Right cardiac atrium (tissue), 5 donors: ENCODE data around the gene SLC36A3. TPM values are rescaled to one million over a fixed set of nuclear protein-coding genes. Genes with fewer than 3 reads are reported as not detected.
"Not testable (repeated sequence)": the region's sequence is repeated elsewhere in the genome, so short reads cannot be mapped to it uniquely, and the experiment has no call there.

ENCODE experiments used
- ATAC-seq, 2 donors: fragments of 200-7000 bp; cut with Tn5 transposase; one replicate each; pipeline versions ENCODE4 v1.8.0 to v1.9.1; 2020; ENCODE audit warnings: moderate library complexity in 2 of 2, mild to moderate bottlenecking in 1 of 2
- DNase-seq, 3 donors: peaks; one replicate each; pipeline ENCODE4 v3.0.0-alpha.2; 2020
- H3K27ac ChIP-seq: one replicate; pipeline ENCODE4 v1.5.1; 2013; ENCODE audit warnings: mild to moderate bottlenecking, low read length, control low read depth, moderate library complexity
- H3K27me3 ChIP-seq: one replicate; pipeline ENCODE4 v1.6.1; 2013; ENCODE audit not compliant: control insufficient read depth, insufficient read depth
- H3K4me1 ChIP-seq: one replicate; pipeline ENCODE4 v1.6.1; 2013; ENCODE audit warnings: low read length; ENCODE audit not compliant: control insufficient read depth, insufficient read depth
- H3K4me3 ChIP-seq: one replicate; pipeline ENCODE4 v1.5.1; 2013; ENCODE audit warnings: low read length, control low read depth
- H3K9me3 ChIP-seq: one replicate; pipeline ENCODE4 v1.6.1; 2013; ENCODE audit warnings: low read length; ENCODE audit not compliant: control insufficient read depth
- WGBS: extraction: QIAGEN DNeasy Blood & Tissue Kit; methylation state at CpG from one replicate; pipeline ENCODE4 v1.1.7; 2013; 5-methylcytosine and 5-hydroxymethylcytosine counted together
- intact Hi-C, 4 donors: fragments of 100-400 bp; cut with DNase I; formaldehyde crosslinking; loops; one replicate each; pipeline versions ENCODE4 v1.11.0 to v1.14.0; 2022 to 2023
- polyA plus RNA-seq: library from polyadenylated mRNA; stranded (reverse); fragments of 200-250 nt; gene quantifications from one replicate; pipeline ENCODE4 v1.2.3, GENCODE V29; 2013
- total RNA-seq, 4 donors: library from RNA; stranded (reverse); fragmentation: NEBNext Ultra II Directional; extraction: Animal tissue kit (Norgen Biotek cat#: 25700); gene quantifications; one replicate each; pipeline ENCODE4 v1.2.1, GENCODE V29; 2021
- donor health status: healthy with polysubstance abuse.
- donor health status: DM: no; HTN: yes; CAD: no.
- donor health status: DM: no; HTN: no; CAD: no.
- donor health status: DM: no; HTN: yes; CAD: no; lungs with severe emphysema.
- donor health status: DM: yes; HTN: yes; CAD: no.

The SLC36A3 gene
- total and polyA plus RNA-seq, 5 donors, result not detected

- no peak overlapping the region for H3K27ac ChIP-seq
- intact Hi-C loops, result no loop called here
- H3K9me3 ChIP-seq, result no peaks in the 10 kb centered on the region
- no peaks in the 10 kb centered on the region for H3K27me3 ChIP-seq
- DNase-seq (no peak), ATAC-seq (no peak)
- H3K4me3 ChIP-seq, result no peak overlapping the region
- peaks cover 5% of the 10 kb centered on the region for H3K4me1 ChIP-seq
- 79% methylated on average over 10 of the region's 10 CpGs for WGBS
Observed at GRCh38 chr5:151250346-151251000, 53.1 kb downstream of the SLC36A3 start.

DNA sequence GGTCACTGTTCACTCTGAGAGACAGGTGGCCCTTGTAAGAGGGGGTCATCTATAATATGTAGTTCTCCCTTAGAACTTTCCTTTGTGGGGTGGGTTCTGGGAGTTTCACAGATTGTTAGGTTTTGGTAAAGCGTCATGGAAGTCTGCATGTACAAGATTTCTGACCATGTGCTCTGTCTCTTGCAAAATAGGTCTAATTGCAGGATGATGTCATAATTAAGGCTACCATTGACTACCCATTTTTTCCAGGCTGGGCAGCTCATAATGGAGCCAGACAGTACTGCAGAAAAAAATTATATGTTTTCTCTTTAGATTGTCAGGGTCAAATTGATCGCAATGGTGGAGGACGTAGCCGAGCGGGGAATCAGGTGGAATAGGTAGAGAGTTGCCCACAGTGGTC, 54.3 kb downstream of the SLC36A3 start:
- DNase-seq, result no peak
- intact Hi-C loops, result no loop called here
- WGBS, result 98% methylated on average over 5 of the region's 5 CpGs
- Histone ChIP-seq H3K27me3 (no peaks in the 10 kb centered on the region), H3K4me1 (peaks cover 4% of the 10 kb centered on the region), H3K4me3 (no peak overlapping the region), H3K9me3 (no peaks in the 10 kb centered on the region), H3K27ac (no peak overlapping the region)
- no peak for ATAC-seq

DNA sequence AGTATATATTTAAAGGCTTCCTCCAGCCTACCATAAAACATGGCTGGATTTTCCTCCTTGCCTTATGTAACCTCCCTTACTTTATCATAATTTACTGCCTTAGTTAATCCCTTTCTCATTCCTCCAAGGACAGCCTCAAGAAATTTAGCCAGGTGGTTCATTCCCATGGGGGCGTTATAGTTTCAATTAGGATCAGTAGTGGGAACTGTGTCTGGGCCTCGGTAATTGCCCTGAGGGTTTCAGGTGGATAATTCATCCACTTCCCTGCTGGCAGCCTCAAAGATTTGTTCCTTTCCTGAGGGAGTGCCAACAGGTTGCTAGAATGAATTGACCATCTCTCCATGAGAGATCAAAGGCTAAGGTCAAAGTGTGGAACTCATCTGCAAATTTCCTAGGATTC, 54.9 kb downstream of the SLC36A3 start:
- no peak for DNase-seq
- H3K27me3 ChIP-seq, result no peaks in the 10 kb centered on the region
- H3K4me1 ChIP-seq, result peaks cover 2% of the 10 kb centered on the region
- no peaks in the 10 kb centered on the region for H3K9me3 ChIP-seq
- no peak overlapping the region for H3K4me3 ChIP-seq
- no peak for ATAC-seq
- H3K27ac ChIP-seq, result no peak overlapping the region
- intact Hi-C loops, result no loop called here
- WGBS, result 87% methylated on average over 2 of the region's 2 CpGs

- no peaks in the 10 kb centered on the region for H3K27me3 ChIP-seq
- H3K9me3 ChIP-seq, result no peaks in the 10 kb centered on the region
- intact Hi-C loops, result no loop called here
- H3K4me3 ChIP-seq, result no peak overlapping the region
- ATAC-seq, result no peak
- DNase-seq, result no peak
- H3K4me1 ChIP-seq, result no peaks in the 10 kb centered on the region
- no peak overlapping the region for H3K27ac ChIP-seq
- WGBS, result 88% methylated on average over 4 of the region's 4 CpGs
Observed at GRCh38 chr5:151245680-151246219, 57.8 kb downstream of the SLC36A3 start.

GRCh38 chr5:151244206-151244605, 59.4 kb downstream of the SLC36A3 start:
- intact Hi-C loops, result loop anchor here in 1 of 4 donors (5.0 kb wide), 1 partner anchor 117 kb away; no protein-coding TSS in a partner anchor
- no peak for DNase-seq
- Histone ChIP-seq H3K27me3 (no peaks in the 10 kb centered on the region), H3K4me3 (no peak overlapping the region), H3K4me1 (no peaks in the 10 kb centered on the region), H3K27ac (no peak overlapping the region), H3K9me3 (no peaks in the 10 kb centered on the region)
- no peak for ATAC-seq
- WGBS, result 94% methylated on average over 3 of the region's 3 CpGs

- intact Hi-C loops, result loop anchor here in 1 of 4 donors (5.0 kb wide), 1 partner anchor 116 kb away; no protein-coding TSS in a partner anchor
- 91% methylated on average over 4 of the region's 4 CpGs for WGBS
Observed at GRCh38 chr5:151243564-151243963, 60.0 kb downstream of the SLC36A3 start.

DNA sequence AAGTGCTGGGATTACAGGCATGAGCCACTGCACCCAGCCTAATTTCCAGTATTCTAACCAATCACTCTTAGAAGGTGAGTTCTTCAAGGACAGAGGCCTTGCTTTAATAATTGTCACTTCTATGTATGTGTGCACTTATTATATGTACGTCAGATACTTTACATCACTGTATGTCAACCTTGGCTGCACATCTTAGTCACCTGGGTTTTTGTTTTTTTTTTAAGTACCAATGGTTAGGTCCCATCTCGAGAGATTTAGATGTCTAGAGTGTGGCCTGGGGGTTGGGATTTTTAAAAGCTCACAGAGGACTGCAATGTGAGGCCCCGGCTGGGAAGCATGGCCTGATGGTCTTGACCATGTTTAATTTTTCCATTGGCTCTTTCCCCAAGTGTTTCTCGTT, 60.4 kb downstream of the SLC36A3 start:
- Histone ChIP-seq H3K27me3 (no peaks in the 10 kb centered on the region), H3K4me1 (no peaks in the 10 kb centered on the region), H3K27ac (no peak overlapping the region), H3K9me3 (no peaks in the 10 kb centered on the region), H3K4me3 (no peak overlapping the region)
- ATAC-seq (no peak), DNase-seq (no peak)
- intact Hi-C loops, result loop anchor here in 1 of 4 donors (5.0 kb wide), 1 partner anchor 116 kb away; no protein-coding TSS in a partner anchor
- 89% methylated on average over 4 of the region's 4 CpGs for WGBS

More at GRCh38 chr5:151243564-151243963, 60.0 kb downstream of the SLC36A3 start:
- Histone ChIP-seq H3K4me3 (no peak overlapping the region), H3K4me1 (no peaks in the 10 kb centered on the region), H3K27me3 (no peaks in the 10 kb centered on the region), H3K27ac (no peak overlapping the region), H3K9me3 (no peaks in the 10 kb centered on the region)
- no peak for DNase-seq
- no peak for ATAC-seq

DNA sequence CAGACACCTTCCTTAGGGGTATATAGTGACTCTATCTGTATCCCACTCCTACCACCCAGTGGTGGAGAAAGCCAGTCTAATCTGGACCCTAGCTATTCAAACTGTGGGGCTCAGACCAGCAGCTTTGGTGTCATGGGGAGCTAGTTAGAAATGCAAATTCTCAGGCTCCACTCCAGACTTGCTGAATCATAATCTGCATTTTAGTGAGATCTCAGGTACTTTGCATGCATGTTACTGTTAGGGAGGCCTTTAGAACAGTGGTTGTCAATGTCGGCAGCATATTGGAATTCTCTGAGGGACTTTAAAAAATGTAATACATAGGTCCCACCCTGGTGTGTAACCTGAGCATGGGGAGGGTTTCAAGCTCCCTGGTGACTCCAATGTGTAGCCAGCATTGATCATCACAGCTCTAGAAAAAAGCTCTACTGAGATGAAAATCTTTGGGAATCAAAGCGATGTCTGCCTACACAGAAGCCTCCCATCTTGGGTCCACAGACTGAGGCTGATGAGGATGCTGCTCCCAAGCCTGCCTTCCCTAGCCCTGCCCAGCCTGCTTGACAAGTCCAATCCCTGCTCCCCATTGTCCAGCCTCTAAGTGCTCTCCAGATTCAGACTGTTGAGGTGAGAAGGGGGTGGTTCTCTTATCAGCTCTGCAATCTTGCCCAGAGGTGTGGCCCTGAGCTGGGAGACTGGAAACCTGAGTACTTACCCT, 62.5 kb downstream of the SLC36A3 start:
- no peak for ATAC-seq
- H3K27me3 ChIP-seq, result no peaks in the 10 kb centered on the region
- DNase-seq, result no peak
- no peaks in the 10 kb centered on the region for H3K4me1 ChIP-seq
- H3K4me3 ChIP-seq, result no peak overlapping the region
- WGBS, result 92% methylated on average over 2 of the region's 2 CpGs
- H3K27ac ChIP-seq, result no peak overlapping the region
- intact Hi-C loops, result loop anchor here in 1 of 4 donors (5.0 kb wide), 1 partner anchor 114 kb away; no protein-coding TSS in a partner anchor
- no peaks in the 10 kb centered on the region for H3K9me3 ChIP-seq

GRCh38 chr5:151240268-151240835, 63.2 kb downstream of the SLC36A3 start:
- not testable (repeated sequence) for H3K4me1 ChIP-seq, ATAC-seq, DNase-seq, H3K27ac ChIP-seq, H3K4me3 ChIP-seq, H3K9me3 ChIP-seq, H3K27me3 ChIP-seq
- WGBS, result 90% methylated on average over 10 of the region's 10 CpGs
- intact Hi-C loops, result loop anchor here in 1 of 4 donors (5.0 kb wide), 1 partner anchor 113 kb away; no protein-coding TSS in a partner anchor

DNA sequence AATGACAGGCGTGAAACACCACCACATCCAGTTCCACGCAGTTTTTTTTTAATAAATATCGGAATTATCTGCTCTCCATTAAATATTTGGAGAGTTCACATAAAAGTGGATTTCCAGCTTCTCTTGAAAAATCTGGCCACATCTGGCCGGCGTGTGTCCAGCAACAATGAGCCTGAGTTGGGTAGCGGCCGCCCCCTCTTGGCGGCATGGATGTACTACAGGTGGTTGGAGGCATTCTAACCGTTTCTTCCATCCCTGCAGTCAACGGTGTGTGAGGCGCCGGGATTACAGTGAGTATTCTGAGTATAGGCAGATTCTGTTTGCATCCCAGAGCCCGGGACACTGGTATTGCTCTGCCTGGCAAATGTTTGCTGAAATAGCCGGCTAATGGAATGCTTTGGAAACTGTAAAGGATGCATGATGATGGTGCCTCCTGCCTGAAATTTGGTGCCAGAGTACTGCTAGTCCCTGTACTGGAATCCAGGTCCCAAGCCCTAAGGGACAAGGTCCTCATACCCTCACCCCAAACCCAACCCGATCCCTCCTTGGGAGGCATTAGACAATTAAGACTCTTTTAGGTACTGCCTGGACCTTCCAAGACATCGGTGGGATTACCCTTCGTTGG, 64.2 kb downstream of the SLC36A3 start:
- intact Hi-C loops, result loop anchor here in 3 of 4 donors (5.0 to 10.0 kb wide), 5 partner anchors 65 to 185 kb away; no protein-coding TSS in a partner anchor
- peak; percentile 81 to 94 (median 92) for DNase-seq
- Histone ChIP-seq H3K4me3 (peak overlapping the region; percentile 18), H3K27ac (peak overlapping the region; percentile 14), H3K9me3 (no peaks in the 10 kb centered on the region), H3K4me1 (peaks cover 6% of the 10 kb centered on the region), H3K27me3 (no peaks in the 10 kb centered on the region)
- 19% methylated on average over 17 of the region's 17 CpGs for WGBS
- ATAC-seq, result peak; percentile 68 to 73
